HG03565 (cell line): ENCODE measurements around the gene COL5A1.
"Not testable (repeated sequence)": the region's sequence is repeated elsewhere in the genome, so short reads cannot be mapped to it uniquely, and the experiment has no call there.

Experiments
- ATAC-seq: cut with Tn5 transposase; IDR thresholded peaks from one replicate; pipeline ENCODE4 v1.9.1; 2021; ENCODE audit warnings: mild to moderate bottlenecking, moderate library complexity; ENCODE audit not compliant: unreplicated experiment

The COL5A1 gene

GRCh38 chr9:134707031-134707680, 65.6 kb downstream of the COL5A1 start:
- no peak for ATAC-seq

GRCh38 chr9:134707731-134708671, 66.4 kb downstream of the COL5A1 start:
- no peak for ATAC-seq

- no peak for ATAC-seq
Measured at GRCh38 chr9:134708672-134709038, 67.1 kb downstream of the COL5A1 start.

- ATAC-seq = no peak
Measured at GRCh38 chr9:134709512-134710270, 68.1 kb downstream of the COL5A1 start.

GRCh38 chr9:134710271-134710540, 68.6 kb downstream of the COL5A1 start:
- ATAC-seq = no peak

GRCh38 chr9:134710901-134711300, 69.3 kb downstream of the COL5A1 start:
- no peak for ATAC-seq

- ATAC-seq = no peak
Measured at GRCh38 chr9:134712243-134712642, 70.6 kb downstream of the COL5A1 start.

- ATAC-seq = no peak
Measured at GRCh38 chr9:134712926-134713325, 71.3 kb downstream of the COL5A1 start.

GRCh38 chr9:134715536-134715935, 73.9 kb downstream of the COL5A1 start:
- ATAC-seq = not testable (repeated sequence)

- ATAC-seq = no peak
Measured at GRCh38 chr9:134716067-134716466, 74.5 kb downstream of the COL5A1 start.

- ATAC-seq = no peak
Measured at GRCh38 chr9:134717056-134717455, 75.5 kb downstream of the COL5A1 start.

GRCh38 chr9:134717924-134718645, 76.5 kb downstream of the COL5A1 start:
- ATAC-seq = no peak

- no peak for ATAC-seq
Measured at GRCh38 chr9:134719331-134719730, 77.7 kb downstream of the COL5A1 start.

- no peak for ATAC-seq
Measured at GRCh38 chr9:134720136-134720753, 78.6 kb downstream of the COL5A1 start.

- no peak for ATAC-seq
Measured at GRCh38 chr9:134720796-134721195, 79.2 kb downstream of the COL5A1 start.

- no peak for ATAC-seq
Measured at GRCh38 chr9:134721344-134721743, 79.7 kb downstream of the COL5A1 start.

- ATAC-seq = no peak
Measured at GRCh38 chr9:134722120-134722701, 80.6 kb downstream of the COL5A1 start.

- no peak for ATAC-seq
Measured at GRCh38 chr9:134723037-134723436, 81.4 kb downstream of the COL5A1 start.

- no peak for ATAC-seq
Measured at GRCh38 chr9:134723491-134724190, 82.0 kb downstream of the COL5A1 start.
